Measurements from ENCODE around the gene NCAN. TPM values are rescaled to one million over a fixed set of nuclear protein-coding genes. Genes with fewer than 3 reads are reported as not detected.

Gene NCAN
- total RNA-seq, 2 donors from 2014 or later, result not detected

GRCh38 chr19:19256072-19256969, 44.6 kb downstream of the NCAN start:
- intact Hi-C loops (cut with DNase I), result no loop called here
- DNase-seq (no peak), ATAC-seq (no peak)

- ATAC-seq (no peak), DNase-seq (no peak)
- intact Hi-C loops (cut with DNase I), result no loop called here
Observed at GRCh38 chr19:19257137-19257536, 45.4 kb downstream of the NCAN start.

DNA sequence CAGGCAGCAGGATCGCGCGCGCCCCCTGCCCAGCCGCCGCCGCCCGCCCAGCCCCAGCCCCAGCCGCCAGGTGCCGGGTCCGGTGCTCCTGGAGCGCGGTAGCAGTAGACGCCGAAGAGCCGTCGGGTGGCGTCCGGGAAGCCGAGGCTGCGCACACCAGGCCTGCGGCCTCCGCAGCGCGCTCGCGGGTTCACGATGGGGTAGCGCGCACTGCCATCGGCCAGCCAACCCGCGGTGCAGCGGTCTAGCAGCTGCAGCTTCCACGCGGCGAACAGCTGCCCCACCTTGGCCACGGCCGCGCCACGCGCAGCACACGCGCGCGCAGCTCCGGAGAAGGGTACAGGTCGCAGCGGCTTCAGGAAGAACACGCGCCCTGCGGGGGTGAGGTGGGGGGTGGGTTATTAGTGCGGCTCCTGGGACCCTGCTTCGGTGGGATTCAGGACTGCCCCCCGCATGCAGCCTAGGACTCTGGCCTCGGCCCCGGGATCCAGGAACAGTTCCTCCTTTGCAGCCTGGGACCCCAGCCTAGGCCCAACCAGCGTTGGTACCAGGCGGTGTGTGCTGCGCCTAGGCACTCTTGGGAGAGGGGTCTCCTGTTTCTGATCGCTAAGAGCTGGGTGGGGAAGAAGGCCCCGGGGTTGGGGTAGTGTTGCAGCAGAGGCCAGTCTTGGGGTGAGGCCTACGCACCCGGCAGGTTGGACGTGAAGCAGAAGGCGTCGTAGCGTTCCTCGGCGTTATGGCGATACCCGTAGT, 46.3 kb downstream of the NCAN start:
- DNase-seq (no peak), ATAC-seq (no peak)
- intact Hi-C loops (cut with DNase I), result no loop called here

DNA sequence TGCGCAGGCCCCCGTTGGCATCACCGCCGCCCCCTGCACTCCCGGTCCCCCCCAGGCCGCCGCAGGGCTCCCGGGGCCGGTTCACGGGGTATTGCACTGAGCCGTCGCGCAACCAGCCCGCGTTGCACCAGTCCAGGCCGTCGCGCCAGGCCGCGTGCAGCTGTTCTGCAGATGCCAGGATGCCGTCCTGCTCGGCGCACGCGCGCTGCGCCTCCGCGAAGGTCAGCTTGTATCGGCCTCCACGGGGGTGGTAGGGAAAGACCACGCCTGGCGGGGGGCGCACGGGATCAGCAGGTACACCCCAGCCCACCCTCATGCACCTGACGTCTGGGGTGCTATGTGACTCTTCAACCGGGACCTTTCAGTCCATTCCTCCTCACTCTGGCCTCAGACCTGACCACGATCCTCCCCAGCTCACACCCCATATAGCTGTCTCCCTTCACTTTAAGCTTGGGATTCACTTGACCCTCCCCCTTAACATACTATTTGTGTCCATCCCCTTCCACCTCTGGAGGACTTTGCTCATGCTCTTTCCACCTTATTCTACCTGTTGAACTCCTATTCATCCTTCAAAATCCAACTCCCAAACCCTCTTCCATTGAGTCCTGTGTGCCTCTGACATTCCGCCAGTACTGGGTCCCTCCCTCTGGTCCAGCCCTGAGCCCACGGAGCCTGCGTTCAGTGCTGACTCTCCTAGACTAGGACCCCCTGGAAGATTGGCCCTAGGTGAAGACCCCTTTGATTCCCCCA, 47.0 kb downstream of the NCAN start:
- intact Hi-C loops (cut with DNase I), result no loop called here
- DNase-seq (no peak), ATAC-seq (no peak)

DNA sequence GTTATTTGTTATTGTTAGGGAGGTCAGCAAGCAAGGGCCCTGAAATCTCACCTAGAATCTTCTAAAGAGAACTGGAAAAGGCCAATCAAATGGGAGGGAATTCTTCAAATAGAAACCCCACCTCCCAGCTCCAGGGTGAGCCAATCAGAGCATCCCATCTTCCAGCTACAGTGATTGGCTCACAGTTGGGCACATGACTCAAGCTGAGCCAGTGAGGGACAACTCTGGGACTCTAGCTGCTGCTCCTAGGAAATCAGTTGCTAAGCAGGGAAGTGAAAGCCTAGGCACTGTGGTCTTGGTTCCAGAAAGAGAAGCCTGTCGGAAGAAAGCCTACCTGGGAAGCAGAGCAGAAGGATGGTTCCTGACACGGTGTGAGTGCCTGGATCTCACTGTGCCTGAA, 48.0 kb downstream of the NCAN start:
- ATAC-seq (no peak), DNase-seq (no peak)
- intact Hi-C loops (cut with DNase I), result no loop called here

- ATAC-seq (no peak), DNase-seq (no peak)
- intact Hi-C loops (cut with DNase I), result no loop called here
Observed at GRCh38 chr19:19260417-19261214, 48.9 kb downstream of the NCAN start.

GRCh38 chr19:19261350-19262189, 49.8 kb downstream of the NCAN start:
- DNase-seq (no peak), ATAC-seq (peak in 1 of 2 donors; percentile 14)
- intact Hi-C loops (cut with DNase I), result no loop called here

- intact Hi-C loops (cut with DNase I), result no loop called here
- DNase-seq, result no peak
- no peak for ATAC-seq
Observed at GRCh38 chr19:19262190-19263057, 50.7 kb downstream of the NCAN start.

DNA sequence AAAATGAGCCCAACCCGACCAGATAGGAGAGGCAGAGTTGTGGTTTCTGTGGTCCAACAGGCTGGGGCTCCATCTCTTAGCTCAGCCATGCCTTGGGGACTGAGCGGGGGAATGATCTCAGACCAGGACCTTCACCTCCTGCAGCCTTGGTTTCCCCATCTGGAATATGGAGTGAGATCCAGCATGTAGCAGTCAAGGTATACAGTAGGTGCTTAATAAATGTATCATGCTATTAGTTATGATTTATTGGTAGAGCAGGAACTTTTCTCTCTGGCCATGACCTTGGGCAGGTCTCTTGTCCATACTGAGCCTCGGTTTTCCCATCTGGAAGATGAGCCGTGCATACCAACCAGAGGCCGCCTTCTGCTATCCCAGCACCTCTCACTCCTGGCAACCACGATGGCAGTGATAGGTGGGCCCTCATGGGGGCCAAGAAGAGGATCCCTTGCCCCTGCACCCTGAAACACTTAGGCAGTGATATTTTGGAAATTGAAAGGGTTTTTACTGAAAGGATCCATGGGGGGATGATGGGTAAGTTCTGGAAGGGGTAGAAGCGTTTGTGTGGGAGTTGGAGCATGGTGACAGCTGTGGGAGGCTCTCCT, 52.2 kb downstream of the NCAN start:
- intact Hi-C loops (cut with DNase I), result no loop called here
- no peak for DNase-seq
- no peak for ATAC-seq

DNA sequence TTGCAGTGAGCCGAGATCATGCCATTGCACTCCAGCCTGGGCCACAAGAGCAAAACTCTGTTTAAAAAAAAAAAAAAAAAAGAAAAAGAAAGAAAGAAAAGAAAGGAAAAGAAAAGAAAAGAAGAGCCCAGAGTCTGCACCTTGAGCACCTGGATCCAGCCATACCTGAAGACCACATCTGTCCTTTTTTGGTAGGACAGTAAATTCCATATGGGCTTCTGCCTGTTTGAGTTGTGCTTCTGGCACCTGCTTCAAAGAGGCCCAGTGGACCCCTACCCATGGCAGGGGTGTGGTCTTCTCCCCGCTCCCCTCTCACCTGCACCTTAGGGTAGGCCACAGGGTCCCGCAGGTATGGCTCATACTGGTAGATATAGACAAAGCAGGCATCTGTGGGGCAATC, 55.5 kb downstream of the NCAN start:
- intact Hi-C loops (cut with DNase I), result no loop called here
- DNase-seq (no peak), ATAC-seq (no peak)

- ATAC-seq, result no peak
- no peak for DNase-seq
- intact Hi-C loops (cut with DNase I), result no loop called here
Observed at GRCh38 chr19:19268453-19269385, 57.0 kb downstream of the NCAN start.

- DNase-seq (no peak), ATAC-seq (no peak)
- intact Hi-C loops (cut with DNase I), result no loop called here
Observed at GRCh38 chr19:19269952-19270694, 58.4 kb downstream of the NCAN start.

GRCh38 chr19:19270749-19271571, 59.2 kb downstream of the NCAN start:
- intact Hi-C loops (cut with DNase I), result no loop called here
- DNase-seq, result no peak
- ATAC-seq, result no peak
